Keratinocyte (primary cell): ENCODE data around the gene CASR. TPM values are rescaled to one million over a fixed set of nuclear protein-coding genes. Genes with fewer than 3 reads are reported as not detected.

Experiments
- DNase-seq: peaks from one replicate; pipeline ENCODE4 v3.0.0-alpha.2; 2011; ENCODE audit warnings: low read depth, missing footprints, low spot score
- FAIRE-seq: peaks from 2 replicates; lab custom pipeline; 2011; peaks lifted over from hg19 to GRCh38; lab: Jason Lieb, UNC
- H2AFZ ChIP-seq: 2 replicates; pipeline ENCODE4 v1.6.0; 2012; ENCODE audit warnings: low read length, control low read depth, inconsistent platforms; ENCODE audit not compliant: control insufficient read depth
- H3K27ac ChIP-seq: 2 replicates; pipeline ENCODE4 v1.5.1; 2011; ENCODE audit warnings: low read length; ENCODE audit not compliant: control insufficient read depth, insufficient read depth
- H3K27me3 ChIP-seq: 3 replicates; pipeline ENCODE4 v1.6.0; 2011; ENCODE audit warnings: low read length; ENCODE audit not compliant: control insufficient read depth, insufficient read depth; ENCODE audit errors: extremely low read depth
- H3K36me3 ChIP-seq, 2 experiments: 2 replicates in 1 of 2; 3 replicates in 1 of 2; pipeline ENCODE4 v1.5.1; 2011; ENCODE audit warnings: low read length in 2 of 2, mild to moderate bottlenecking in 1 of 2; ENCODE audit not compliant: control insufficient read depth in 2 of 2, insufficient read depth in 2 of 2; ENCODE audit errors: extremely low read depth in 1 of 2
- H3K4me1 ChIP-seq: 3 replicates; pipeline ENCODE4 v1.5.1; 2011; ENCODE audit warnings: low read length; ENCODE audit not compliant: control insufficient read depth, insufficient read depth; ENCODE audit errors: extremely low read depth
- H3K4me2 ChIP-seq: 3 replicates; pipeline ENCODE4 v1.6.0; 2011; ENCODE audit warnings: low read depth, low read length; ENCODE audit not compliant: control insufficient read depth, insufficient read depth; ENCODE audit errors: extremely low read depth
- H3K4me3 ChIP-seq, 3 experiments: fragments of 200-600 bp in 1 of 3; sonication (generic) in 1 of 3; 2 replicates in 2 of 3; 3 replicates in 1 of 3; pipeline ENCODE4 v1.5.1; 2011 to 2016; ENCODE audit warnings: low read length in 3 of 3, mild to moderate bottlenecking in 3 of 3, control low read depth in 2 of 3, inconsistent platforms in 1 of 3, low read depth in 1 of 3, mixed read lengths in 1 of 3, mixed run types in 1 of 3, moderate library complexity in 1 of 3; ENCODE audit not compliant: control insufficient read depth in 2 of 3, insufficient read depth in 2 of 3; ENCODE audit errors: extremely low read depth in 1 of 3
- H3K79me2 ChIP-seq: 2 replicates; pipeline ENCODE4 v1.6.0; 2012; ENCODE audit warnings: low read length; ENCODE audit not compliant: control insufficient read depth, insufficient read depth
- H3K9ac ChIP-seq: 3 replicates; pipeline ENCODE4 v1.6.0; 2011; ENCODE audit warnings: low read length; ENCODE audit not compliant: control insufficient read depth, insufficient read depth; ENCODE audit errors: extremely low read depth
- H3K9me1 ChIP-seq: 3 replicates; pipeline ENCODE4 v1.6.0; 2011; ENCODE audit warnings: low read length; ENCODE audit not compliant: control insufficient read depth, insufficient read depth; ENCODE audit errors: extremely low read depth
- H3K9me3 ChIP-seq: 2 replicates; pipeline ENCODE4 v1.5.1; 2012; ENCODE audit warnings: low read depth, low read length; ENCODE audit not compliant: control insufficient read depth
- H4K20me1 ChIP-seq: 3 replicates; pipeline ENCODE4 v1.6.0; 2011; ENCODE audit warnings: low read length; ENCODE audit not compliant: control insufficient read depth, insufficient read depth; ENCODE audit errors: extremely low read depth
- EZH2 ChIP-seq: IDR thresholded peaks from one replicate; pipeline ENCODE4 v1.6.1; 2012; ENCODE audit warnings: inconsistent platforms, mild to moderate bottlenecking, low read length, moderate library complexity
- dilution Hi-C: fragments of 300-500 bp; cut with MboI; formaldehyde crosslinking; loops from one replicate; pipeline ENCODE4 v1.7.0; 2020; ENCODE audit warnings: low sequenced_read_pairs; ENCODE audit not compliant: extremely low pct_ligation_motif_present
- polyA plus RNA-seq, 5 experiments: library from polyadenylated mRNA; depleted of rRNA in 3 of 5; stranded (reverse) in 3 of 5; stranded (forward) in 1 of 5; unstranded in 1 of 5; fragments of >200 nt; gene quantifications; 1 replicate in 1 of 5; 2 replicates in 3 of 5; 3 replicates in 1 of 5; pipeline versions ENCODE4 v1.2.1 to v1.2.3, GENCODE V29; 2011 to 2012; ENCODE audit warnings: missing spikeins in 2 of 5, low read depth in 1 of 5, low replicate concordance in 1 of 5
- TF ChIP-seq, protein P1 (sequence below), 3 experiments: IDR thresholded peaks in 1 of 3; conservative IDR thresholded peaks in 1 of 3; optimal IDR thresholded peaks in 1 of 3; 2 replicates in 2 of 3; 3 replicates in 1 of 3; pipeline versions ENCODE3 to v1.5.1; 2011; ENCODE audit warnings: low read length in 3 of 3, mild to moderate bottlenecking in 3 of 3, moderate library complexity in 2 of 3, control low read depth in 1 of 3, inconsistent platforms in 1 of 3; ENCODE audit not compliant: insufficient read depth in 2 of 3; ENCODE audit errors: extremely low read depth in 1 of 3

The CASR gene
- polyA plus RNA-seq, 1 donor (not counting 4 experiments of a cell fraction or from before 2014, with no cell fraction given) = not detected

DNA sequence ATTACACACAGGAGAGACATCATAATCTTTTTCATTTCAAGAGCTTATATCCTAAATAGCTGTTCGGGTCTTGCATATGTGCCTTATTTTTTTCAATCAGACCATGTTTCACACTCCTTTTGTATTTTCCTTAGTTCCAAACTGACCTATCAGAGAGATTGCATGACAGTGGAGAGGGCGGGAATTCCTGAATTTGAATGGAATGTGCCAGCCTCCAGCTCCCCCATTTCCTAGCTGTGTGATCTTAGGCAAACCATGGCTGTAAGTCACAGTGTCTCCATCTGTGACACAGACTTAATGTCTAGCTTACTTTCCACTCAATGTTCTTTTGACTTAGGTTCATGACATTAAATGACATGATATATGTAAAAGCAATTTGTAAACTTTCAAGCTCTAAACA is 79.6 kb downstream of the CASR start:
- H3K9ac ChIP-seq = no peak overlapping the region
- dilution Hi-C loops = no loop called here
- no peak overlapping the region for H2AFZ ChIP-seq
- FAIRE-seq = no peak
- TF ChIP-seq, protein P1, sequence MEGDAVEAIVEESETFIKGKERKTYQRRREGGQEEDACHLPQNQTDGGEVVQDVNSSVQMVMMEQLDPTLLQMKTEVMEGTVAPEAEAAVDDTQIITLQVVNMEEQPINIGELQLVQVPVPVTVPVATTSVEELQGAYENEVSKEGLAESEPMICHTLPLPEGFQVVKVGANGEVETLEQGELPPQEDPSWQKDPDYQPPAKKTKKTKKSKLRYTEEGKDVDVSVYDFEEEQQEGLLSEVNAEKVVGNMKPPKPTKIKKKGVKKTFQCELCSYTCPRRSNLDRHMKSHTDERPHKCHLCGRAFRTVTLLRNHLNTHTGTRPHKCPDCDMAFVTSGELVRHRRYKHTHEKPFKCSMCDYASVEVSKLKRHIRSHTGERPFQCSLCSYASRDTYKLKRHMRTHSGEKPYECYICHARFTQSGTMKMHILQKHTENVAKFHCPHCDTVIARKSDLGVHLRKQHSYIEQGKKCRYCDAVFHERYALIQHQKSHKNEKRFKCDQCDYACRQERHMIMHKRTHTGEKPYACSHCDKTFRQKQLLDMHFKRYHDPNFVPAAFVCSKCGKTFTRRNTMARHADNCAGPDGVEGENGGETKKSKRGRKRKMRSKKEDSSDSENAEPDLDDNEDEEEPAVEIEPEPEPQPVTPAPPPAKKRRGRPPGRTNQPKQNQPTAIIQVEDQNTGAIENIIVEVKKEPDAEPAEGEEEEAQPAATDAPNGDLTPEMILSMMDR (optimal IDR thresholded peaks at IDR 0.05 in 1 of 3, IDR thresholded peaks at IDR 0.05 in 1 of 3, conservative IDR thresholded peaks at IDR 0.05 in 1 of 3; ENCODE audit: extremely low read depth in 1 of 3, insufficient read depth in 2 of 3, low read length in 3 of 3) = no peak
- TF ChIP-seq EZH2 = no peak
- DNase-seq = no peak
- H3K4me2 ChIP-seq = no peak overlapping the region
- no peaks in the 10 kb centered on the region for H3K4me1 ChIP-seq
- H3K36me3 ChIP-seq = no peaks in the 10 kb centered on the region
- no peaks in the 10 kb centered on the region for H3K9me1 ChIP-seq
- no peak overlapping the region for H3K4me3 ChIP-seq
- no peaks in the 10 kb centered on the region for H3K9me3 ChIP-seq
- no peaks in the 10 kb centered on the region for H3K79me2 ChIP-seq
- no peak overlapping the region for H3K27ac ChIP-seq
- H4K20me1 ChIP-seq = no peaks in the 10 kb centered on the region
- H3K27me3 ChIP-seq = no peaks in the 10 kb centered on the region

DNA sequence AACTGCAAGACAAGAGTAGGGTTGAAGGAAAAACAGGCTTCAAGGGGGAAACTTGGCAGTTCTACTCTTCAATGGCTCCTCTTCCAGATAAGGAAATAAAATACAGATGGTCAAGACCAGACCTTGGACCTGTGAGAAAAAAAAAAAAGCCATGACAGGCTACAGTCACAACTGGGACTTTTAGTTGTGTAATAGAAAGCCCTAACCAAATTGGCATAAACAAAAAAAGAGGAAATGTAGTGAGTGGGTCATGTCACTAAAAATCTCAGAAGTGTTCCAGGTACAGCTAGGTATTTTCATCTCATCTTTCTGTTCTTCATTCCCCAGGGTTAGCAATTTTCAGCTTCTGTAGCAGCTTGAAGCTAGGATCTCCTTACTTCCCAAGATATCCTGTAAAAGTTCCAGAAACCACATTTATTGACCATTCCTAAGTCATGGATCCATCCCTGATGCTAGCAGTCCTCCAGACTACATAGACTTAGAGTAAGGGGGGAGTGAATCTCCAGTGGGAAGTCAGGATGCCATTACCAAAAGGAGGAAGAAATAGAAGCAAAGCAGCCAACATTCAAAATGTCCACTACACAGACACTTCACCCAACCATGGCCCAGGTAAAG is 80.6 kb downstream of the CASR start:
- H2AFZ ChIP-seq = no peak overlapping the region
- no peak for TF ChIP-seq EZH2
- TF ChIP-seq, protein P1 (optimal IDR thresholded peaks at IDR 0.05 in 1 of 3, IDR thresholded peaks at IDR 0.05 in 1 of 3, conservative IDR thresholded peaks at IDR 0.05 in 1 of 3; ENCODE audit: extremely low read depth in 1 of 3, insufficient read depth in 2 of 3, low read length in 3 of 3) = no peak
- H3K79me2 ChIP-seq = no peaks in the 10 kb centered on the region
- dilution Hi-C loops = no loop called here
- no peak overlapping the region for H3K4me2 ChIP-seq
- H3K27ac ChIP-seq = no peak overlapping the region
- no peaks in the 10 kb centered on the region for H3K4me1 ChIP-seq
- no peaks in the 10 kb centered on the region for H3K27me3 ChIP-seq
- H4K20me1 ChIP-seq = no peaks in the 10 kb centered on the region
- H3K9me3 ChIP-seq = no peaks in the 10 kb centered on the region
- no peak for DNase-seq
- no peak for FAIRE-seq
- no peaks in the 10 kb centered on the region for H3K36me3 ChIP-seq
- H3K4me3 ChIP-seq = no peak overlapping the region
- H3K9ac ChIP-seq = no peak overlapping the region
- no peaks in the 10 kb centered on the region for H3K9me1 ChIP-seq
